Transverse colon (tissue), 3 donors: ENCODE measurements around the gene CCDC174.

ENCODE experiments used
- POLR2A ChIP-seq: fragments of 450-650 bp; IDR thresholded peaks from one replicate; pipeline ENCODE4 v1.6.1; 2016; ENCODE audit warnings: antibody characterized with exemption, mild to moderate bottlenecking, moderate library complexity
- TF ChIP-seq, protein P1 (sequence below), 5 experiments: fragments of 200-600 bp in 3 of 5; fragments of 450-650 bp in 2 of 5; sonication (generic) in 3 of 5; IDR thresholded peaks; 1 replicate in 2 of 5; 2 replicates in 3 of 5; pipeline ENCODE4 v1.5.1; 2016 to 2017; ENCODE audit warnings: antibody characterized with exemption in 5 of 5, inconsistent platforms in 3 of 5, mild to moderate bottlenecking in 2 of 5, moderate library complexity in 1 of 5

DNA sequence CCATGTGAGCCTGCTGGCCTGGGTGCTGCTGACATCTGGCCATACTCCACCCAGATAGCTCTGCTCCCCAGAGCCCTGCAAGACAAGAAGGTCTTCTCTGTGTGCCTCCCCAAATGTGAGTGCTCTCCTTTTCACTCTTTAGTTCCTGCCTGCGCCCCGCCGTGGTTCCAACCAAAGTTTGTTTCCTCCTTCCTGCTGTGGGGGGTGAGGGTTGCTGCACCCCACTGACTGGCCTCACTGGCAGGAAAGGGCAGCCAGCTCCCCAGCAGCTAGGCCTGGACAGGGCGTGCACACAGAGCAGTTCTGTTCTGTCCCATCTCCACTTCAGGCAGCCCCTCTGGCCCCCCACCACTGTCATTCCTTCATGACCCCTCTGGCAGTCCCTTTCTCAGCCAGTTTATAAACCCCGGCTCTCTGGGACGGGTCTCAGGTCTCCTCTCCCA is 5.4 kb upstream of the CCDC174 start:
- no peak for TF ChIP-seq POLR2A
- TF ChIP-seq, protein P1, sequence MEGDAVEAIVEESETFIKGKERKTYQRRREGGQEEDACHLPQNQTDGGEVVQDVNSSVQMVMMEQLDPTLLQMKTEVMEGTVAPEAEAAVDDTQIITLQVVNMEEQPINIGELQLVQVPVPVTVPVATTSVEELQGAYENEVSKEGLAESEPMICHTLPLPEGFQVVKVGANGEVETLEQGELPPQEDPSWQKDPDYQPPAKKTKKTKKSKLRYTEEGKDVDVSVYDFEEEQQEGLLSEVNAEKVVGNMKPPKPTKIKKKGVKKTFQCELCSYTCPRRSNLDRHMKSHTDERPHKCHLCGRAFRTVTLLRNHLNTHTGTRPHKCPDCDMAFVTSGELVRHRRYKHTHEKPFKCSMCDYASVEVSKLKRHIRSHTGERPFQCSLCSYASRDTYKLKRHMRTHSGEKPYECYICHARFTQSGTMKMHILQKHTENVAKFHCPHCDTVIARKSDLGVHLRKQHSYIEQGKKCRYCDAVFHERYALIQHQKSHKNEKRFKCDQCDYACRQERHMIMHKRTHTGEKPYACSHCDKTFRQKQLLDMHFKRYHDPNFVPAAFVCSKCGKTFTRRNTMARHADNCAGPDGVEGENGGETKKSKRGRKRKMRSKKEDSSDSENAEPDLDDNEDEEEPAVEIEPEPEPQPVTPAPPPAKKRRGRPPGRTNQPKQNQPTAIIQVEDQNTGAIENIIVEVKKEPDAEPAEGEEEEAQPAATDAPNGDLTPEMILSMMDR (IDR thresholded peaks at IDR 0.05): no peak
